CD4-positive, alpha-beta T cell treated with Interferon alpha-2 for 1 hour (primary cell): ENCODE data around the gene UGT2A3.
"Not testable (repeated sequence)": the region's sequence is repeated elsewhere in the genome, so short reads cannot be mapped to it uniquely, and the experiment has no call there.

Source experiments
- DNase-seq, 2 donors: peaks; one replicate each; pipeline ENCODE4 v3.0.0-alpha.2; 2020 to 2022

UGT2A3 gene

GRCh38 chr4:68951078-68951805 lies at the start of gene UGT2A3:
TSS of gene UGT2A3 (minus strand) at chr4:68951804. CDS start at chr4:68951760, 44 bp downstream.
- DNase-seq, result no peak

GRCh38 chr4:68997040-68997439 lies 45.4 kb upstream of the UGT2A3 start:
- DNase-seq, result no peak

- no peak for DNase-seq
Measured at GRCh38 chr4:68995292-68995691, 43.7 kb upstream of the UGT2A3 start.

GRCh38 chr4:68987007-68987406 lies 35.4 kb upstream of the UGT2A3 start:
- DNase-seq, result no peak

- no peak for DNase-seq
Measured at GRCh38 chr4:68985442-68985841, 33.8 kb upstream of the UGT2A3 start.

GRCh38 chr4:68984947-68985346 lies 33.3 kb upstream of the UGT2A3 start:
- no peak for DNase-seq

- no peak for DNase-seq
Measured at GRCh38 chr4:68963374-68963773, 11.8 kb upstream of the UGT2A3 start.

GRCh38 chr4:68962868-68963267 lies 11.3 kb upstream of the UGT2A3 start:
- DNase-seq, result no peak

- DNase-seq, result no peak
Measured at GRCh38 chr4:68960294-68961163, 8.9 kb upstream of the UGT2A3 start.

GRCh38 chr4:68959085-68959484 lies 7.5 kb upstream of the UGT2A3 start:
- DNase-seq, result not testable (repeated sequence)

GRCh38 chr4:68954126-68954525 lies 2.5 kb upstream of the UGT2A3 start:
- no peak for DNase-seq

GRCh38 chr4:68953056-68953596 lies 1.5 kb upstream of the UGT2A3 start:
- no peak for DNase-seq

GRCh38 chr4:68951806-68952585 lies 392 bp upstream of the UGT2A3 start:
- DNase-seq, result no peak

- no peak for DNase-seq
Measured at GRCh38 chr4:68950033-68950432, 1.6 kb downstream of the UGT2A3 start.

- DNase-seq, result no peak
Measured at GRCh38 chr4:68948985-68949384, 2.6 kb downstream of the UGT2A3 start.

GRCh38 chr4:68948044-68948743 lies 3.4 kb downstream of the UGT2A3 start:
- DNase-seq, result no peak

- DNase-seq, result no peak
Measured at GRCh38 chr4:68929076-68929737, 22.4 kb downstream of the UGT2A3 start.

- DNase-seq, result no peak
Measured at GRCh38 chr4:68927165-68927564, 24.4 kb downstream of the UGT2A3 start.

- DNase-seq, result not testable (repeated sequence)
Measured at GRCh38 chr4:68922202-68922601, 29.4 kb downstream of the UGT2A3 start.

GRCh38 chr4:68921051-68921450 lies 30.6 kb downstream of the UGT2A3 start:
- DNase-seq, result no peak

- no peak for DNase-seq
Measured at GRCh38 chr4:68917016-68917415, 34.6 kb downstream of the UGT2A3 start.

- no peak for DNase-seq
Measured at GRCh38 chr4:68912807-68913206, 38.8 kb downstream of the UGT2A3 start.
